ENCODE data around the gene SCN5A. TPM values are rescaled to one million over a fixed set of nuclear protein-coding genes. Genes with fewer than 3 reads are reported as not detected.

SCN5A gene
- total RNA-seq, 1 experiment from 2014 or later = 0.69 TPM

DNA sequence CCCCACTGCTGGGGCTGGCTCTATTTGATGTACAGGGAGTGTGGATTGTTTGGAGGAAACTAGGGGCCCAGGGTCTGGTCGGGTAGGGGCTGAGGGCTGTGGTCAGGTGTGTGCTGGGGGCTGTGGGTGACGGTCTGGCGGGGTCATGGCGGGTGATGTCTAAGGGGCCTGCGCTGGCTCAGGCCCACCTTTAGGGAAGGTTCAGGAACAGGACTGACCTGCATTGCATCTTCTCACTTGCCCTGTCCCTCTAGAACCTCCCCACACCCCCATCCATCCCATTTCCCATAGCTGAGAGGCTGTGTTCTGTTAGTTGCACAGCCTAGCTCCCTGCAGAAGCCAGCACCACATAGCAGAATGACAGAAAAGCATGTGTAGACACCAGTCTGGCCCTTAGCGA, 39.1 kb downstream of the SCN5A start:
- intact Hi-C loops (cut with micrococcal nuclease; ENCODE audit: unreplicated experiment) (no loop called here), in situ Hi-C loops (cut with HindIII; ENCODE audit: low pct_unique_long_range_greater_than_20kb, low sequenced_read_pairs) (no loop called here)
- H3K9me3 ChIP-seq (ENCODE audit: control insufficient read depth, insufficient read depth, low read depth, low read length) = no peaks in the 10 kb centered on the region
- no peak for ATAC-seq
- no peaks in the 10 kb centered on the region for H3K4me1 ChIP-seq (ENCODE audit: control insufficient read depth, insufficient read depth, low read length)
- CTCF ChIA-PET = no interaction called here
- no peak for DNase-seq (ENCODE audit: low read depth, low spot score)
- TF ChIP-seq TCF7L2 (IDR thresholded peaks at IDR 0.05; ENCODE audit: low read depth, low read length) (no peak), SIN3A (IDR thresholded peaks at IDR 0.05; ENCODE audit: borderline replicate concordance, insufficient read depth, low read depth, low read length) (no peak), POLR2AphosphoS5 (IDR thresholded peaks at IDR 0.05; ENCODE audit: low read depth, low read length) (no peak)
- TF ChIP-seq, protein P1, sequence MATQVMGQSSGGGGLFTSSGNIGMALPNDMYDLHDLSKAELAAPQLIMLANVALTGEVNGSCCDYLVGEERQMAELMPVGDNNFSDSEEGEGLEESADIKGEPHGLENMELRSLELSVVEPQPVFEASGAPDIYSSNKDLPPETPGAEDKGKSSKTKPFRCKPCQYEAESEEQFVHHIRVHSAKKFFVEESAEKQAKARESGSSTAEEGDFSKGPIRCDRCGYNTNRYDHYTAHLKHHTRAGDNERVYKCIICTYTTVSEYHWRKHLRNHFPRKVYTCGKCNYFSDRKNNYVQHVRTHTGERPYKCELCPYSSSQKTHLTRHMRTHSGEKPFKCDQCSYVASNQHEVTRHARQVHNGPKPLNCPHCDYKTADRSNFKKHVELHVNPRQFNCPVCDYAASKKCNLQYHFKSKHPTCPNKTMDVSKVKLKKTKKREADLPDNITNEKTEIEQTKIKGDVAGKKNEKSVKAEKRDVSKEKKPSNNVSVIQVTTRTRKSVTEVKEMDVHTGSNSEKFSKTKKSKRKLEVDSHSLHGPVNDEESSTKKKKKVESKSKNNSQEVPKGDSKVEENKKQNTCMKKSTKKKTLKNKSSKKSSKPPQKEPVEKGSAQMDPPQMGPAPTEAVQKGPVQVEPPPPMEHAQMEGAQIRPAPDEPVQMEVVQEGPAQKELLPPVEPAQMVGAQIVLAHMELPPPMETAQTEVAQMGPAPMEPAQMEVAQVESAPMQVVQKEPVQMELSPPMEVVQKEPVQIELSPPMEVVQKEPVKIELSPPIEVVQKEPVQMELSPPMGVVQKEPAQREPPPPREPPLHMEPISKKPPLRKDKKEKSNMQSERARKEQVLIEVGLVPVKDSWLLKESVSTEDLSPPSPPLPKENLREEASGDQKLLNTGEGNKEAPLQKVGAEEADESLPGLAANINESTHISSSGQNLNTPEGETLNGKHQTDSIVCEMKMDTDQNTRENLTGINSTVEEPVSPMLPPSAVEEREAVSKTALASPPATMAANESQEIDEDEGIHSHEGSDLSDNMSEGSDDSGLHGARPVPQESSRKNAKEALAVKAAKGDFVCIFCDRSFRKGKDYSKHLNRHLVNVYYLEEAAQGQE (IDR thresholded peaks at IDR 0.05; ENCODE audit: insufficient read depth in 1 of 2, low read depth in 2 of 2, low read length in 1 of 2) = no peak
- TF ChIP-seq, protein P2, sequence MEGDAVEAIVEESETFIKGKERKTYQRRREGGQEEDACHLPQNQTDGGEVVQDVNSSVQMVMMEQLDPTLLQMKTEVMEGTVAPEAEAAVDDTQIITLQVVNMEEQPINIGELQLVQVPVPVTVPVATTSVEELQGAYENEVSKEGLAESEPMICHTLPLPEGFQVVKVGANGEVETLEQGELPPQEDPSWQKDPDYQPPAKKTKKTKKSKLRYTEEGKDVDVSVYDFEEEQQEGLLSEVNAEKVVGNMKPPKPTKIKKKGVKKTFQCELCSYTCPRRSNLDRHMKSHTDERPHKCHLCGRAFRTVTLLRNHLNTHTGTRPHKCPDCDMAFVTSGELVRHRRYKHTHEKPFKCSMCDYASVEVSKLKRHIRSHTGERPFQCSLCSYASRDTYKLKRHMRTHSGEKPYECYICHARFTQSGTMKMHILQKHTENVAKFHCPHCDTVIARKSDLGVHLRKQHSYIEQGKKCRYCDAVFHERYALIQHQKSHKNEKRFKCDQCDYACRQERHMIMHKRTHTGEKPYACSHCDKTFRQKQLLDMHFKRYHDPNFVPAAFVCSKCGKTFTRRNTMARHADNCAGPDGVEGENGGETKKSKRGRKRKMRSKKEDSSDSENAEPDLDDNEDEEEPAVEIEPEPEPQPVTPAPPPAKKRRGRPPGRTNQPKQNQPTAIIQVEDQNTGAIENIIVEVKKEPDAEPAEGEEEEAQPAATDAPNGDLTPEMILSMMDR (IDR thresholded peaks at IDR 0.05) = no peak
- H3K27ac ChIP-seq (ENCODE audit: low read length) = no peak overlapping the region
- no TSS peak for BruUV-seq (replicated peaks)
- no peak overlapping the region for H3K4me3 ChIP-seq (ENCODE audit: low read depth in 2 of 2, low read length in 2 of 2)
- POLR2A ChIA-PET = no interaction called here
- no peaks in the 10 kb centered on the region for H3K36me3 ChIP-seq (ENCODE audit: control insufficient read depth, insufficient read depth, low read length)
- H3K27me3 ChIP-seq (ENCODE audit: control insufficient read depth, insufficient read depth, low read length) = no peaks in the 10 kb centered on the region

DNA sequence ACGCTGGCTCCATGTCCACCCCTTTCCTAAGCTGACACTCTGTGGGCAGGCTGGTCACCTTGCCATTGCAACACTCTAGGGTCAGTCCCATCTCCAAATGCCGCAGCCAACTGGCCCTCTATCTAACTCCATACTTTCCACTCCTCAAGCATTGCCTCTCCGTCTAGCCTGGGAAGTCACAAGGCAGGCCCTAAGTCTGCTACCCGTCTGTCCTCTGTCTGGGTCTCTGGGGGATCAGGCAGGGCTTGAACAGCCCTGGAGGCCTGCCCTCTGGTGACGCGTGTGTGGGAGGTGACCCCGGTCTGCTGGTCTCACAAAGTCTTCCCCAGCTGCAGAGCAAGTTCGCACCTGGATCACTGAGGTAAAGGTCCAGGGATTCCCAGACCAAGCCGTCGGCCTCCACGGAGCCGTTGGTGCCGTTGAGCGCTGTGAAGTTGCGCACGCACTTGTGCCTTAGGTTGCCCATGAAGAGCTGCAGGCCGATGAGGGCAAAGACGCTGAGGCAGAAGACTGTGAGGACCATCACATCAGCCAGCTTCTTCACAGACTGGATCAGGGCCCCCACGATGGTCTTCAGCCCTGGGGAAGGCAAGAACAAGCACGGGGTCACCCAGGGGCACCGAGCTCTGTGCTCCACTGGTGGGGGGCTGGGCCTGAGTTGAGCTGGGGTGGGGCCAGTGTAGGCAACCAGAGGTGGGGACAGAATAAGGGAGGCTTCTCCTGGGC, 39.9 kb downstream of the SCN5A start:
- no peaks in the 10 kb centered on the region for H3K4me1 ChIP-seq (ENCODE audit: control insufficient read depth, insufficient read depth, low read length)
- H3K36me3 ChIP-seq (ENCODE audit: control insufficient read depth, insufficient read depth, low read length) = no peaks in the 10 kb centered on the region
- H3K9me3 ChIP-seq (ENCODE audit: control insufficient read depth, insufficient read depth, low read depth, low read length) = no peaks in the 10 kb centered on the region
- intact Hi-C loops (cut with micrococcal nuclease; ENCODE audit: unreplicated experiment) = no loop called here
- in situ Hi-C loops (cut with HindIII; ENCODE audit: low pct_unique_long_range_greater_than_20kb, low sequenced_read_pairs) = no loop called here
- no peak overlapping the region for H3K4me3 ChIP-seq (ENCODE audit: low read depth in 2 of 2, low read length in 2 of 2)
- H3K27me3 ChIP-seq (ENCODE audit: control insufficient read depth, insufficient read depth, low read length) = no peaks in the 10 kb centered on the region
- POLR2A ChIA-PET = no interaction called here
- no TSS peak for BruUV-seq (replicated peaks)
- DNase-seq (ENCODE audit: low read depth, low spot score) = no peak
- no peak overlapping the region for H3K27ac ChIP-seq (ENCODE audit: low read length)
- CTCF ChIA-PET = interaction anchor here (0.6 to 1.1 kb wide), 2 partner anchors 12 to 124 kb away, joined by 3 to 9 read pairs; no protein-coding TSS in a partner anchor
- ATAC-seq = no peak
- TF ChIP-seq, protein P1 (IDR thresholded peaks at IDR 0.05; ENCODE audit: insufficient read depth in 1 of 2, low read depth in 2 of 2, low read length in 1 of 2) = no peak
- TF ChIP-seq, protein P2 (IDR thresholded peaks at IDR 0.05) = no peak
- no peak for TF ChIP-seq TCF7L2 (IDR thresholded peaks at IDR 0.05; ENCODE audit: low read depth, low read length)
- no peak for TF ChIP-seq SIN3A (IDR thresholded peaks at IDR 0.05; ENCODE audit: borderline replicate concordance, insufficient read depth, low read depth, low read length)
- no peak for TF ChIP-seq POLR2AphosphoS5 (IDR thresholded peaks at IDR 0.05; ENCODE audit: low read depth, low read length)

All from Panc1 (cell line).